ENCODE results near the gene TIMM13.
A peak's percentile ranks its signal among the peaks of the same experiment; 100 is the strongest.

The TIMM13 gene

GRCh38 chr19:2454962-2455850, 27.8 kb upstream of the TIMM13 start:
- no peak for DNase-seq

DNA sequence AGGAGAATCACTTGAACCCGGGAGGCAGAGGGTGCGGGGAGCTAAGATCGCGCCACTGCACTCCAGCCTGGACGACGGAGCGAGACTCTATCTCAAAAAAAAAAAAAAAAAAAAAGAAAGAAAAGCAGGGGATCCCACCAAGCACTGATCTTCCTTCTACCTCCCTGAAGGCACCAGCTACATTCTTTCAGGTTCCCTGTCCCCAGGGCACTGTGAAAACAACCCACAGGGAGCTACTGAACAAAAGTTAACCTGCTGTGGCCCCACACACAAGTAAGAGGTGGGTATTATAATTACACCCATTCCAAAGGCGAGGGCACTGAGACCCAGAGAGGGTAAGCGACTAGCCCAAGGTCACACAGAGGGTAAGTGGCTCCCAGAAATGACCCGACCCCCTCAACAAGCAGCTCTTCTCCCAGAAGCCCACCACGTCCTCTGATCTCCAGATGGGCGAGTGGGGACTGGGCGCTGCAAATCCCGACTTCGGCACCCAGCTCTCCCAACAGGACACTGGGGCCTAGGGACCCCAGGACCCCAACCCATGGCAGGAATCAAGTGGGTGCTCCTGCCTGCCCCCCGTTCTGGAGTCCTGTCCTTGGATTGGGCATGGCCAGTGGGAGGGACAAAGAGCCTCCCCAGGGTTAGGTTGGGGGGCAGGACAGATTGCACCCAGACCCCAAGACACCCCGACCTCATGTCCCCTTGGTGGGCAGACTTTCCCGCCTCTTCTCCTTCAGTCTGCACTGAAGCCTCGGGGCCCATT, 27.0 kb upstream of the TIMM13 start:
- DNase-seq, result no peak

DNA sequence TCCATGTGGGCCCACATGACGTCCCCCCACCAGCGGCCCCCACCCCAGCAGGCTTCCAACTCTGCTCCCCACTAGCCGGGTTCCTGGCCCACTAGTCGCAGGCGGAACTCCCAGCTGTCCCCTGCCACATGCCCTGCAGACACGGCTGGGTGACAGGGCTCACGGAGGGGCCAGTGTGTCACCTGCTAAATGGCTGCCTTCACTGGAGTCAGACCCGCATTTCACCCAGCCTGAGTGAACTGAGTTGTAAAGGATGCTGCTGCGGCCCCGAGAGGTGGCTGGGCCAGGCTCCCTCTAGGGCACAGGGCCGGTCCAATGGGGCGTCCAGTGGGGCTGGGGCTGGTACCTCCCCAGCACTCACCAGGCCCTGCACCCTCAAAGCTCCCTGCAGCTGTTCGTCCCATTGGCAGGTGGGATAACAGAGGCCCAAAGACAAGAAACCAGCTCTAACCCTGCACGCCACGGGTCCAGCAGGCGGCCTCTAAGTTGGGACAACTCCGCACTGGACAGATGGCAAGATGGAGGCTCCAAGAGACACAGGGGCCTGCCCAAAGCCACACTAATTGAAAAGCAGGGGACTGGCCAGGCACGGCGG, 26.1 kb upstream of the TIMM13 start:
- no peak for DNase-seq

GRCh38 chr19:2451741-2452140, 24.4 kb upstream of the TIMM13 start:
- no peak for DNase-seq

- DNase-seq, result no peak
These were observed 23.8 kb upstream of the TIMM13 start for GRCh38 chr19:2451138-2451537.

- no peak for DNase-seq
These were observed 21.6 kb upstream of the TIMM13 start for GRCh38 chr19:2449019-2449418.

- peak; percentile 49 for DNase-seq
These were observed 19.0 kb upstream of the TIMM13 start for GRCh38 chr19:2446381-2446780.

- no peak for DNase-seq
These were observed 17.0 kb upstream of the TIMM13 start for GRCh38 chr19:2444251-2445002.

- DNase-seq, result no peak
These were observed 16.4 kb upstream of the TIMM13 start for GRCh38 chr19:2443785-2444182.

DNA sequence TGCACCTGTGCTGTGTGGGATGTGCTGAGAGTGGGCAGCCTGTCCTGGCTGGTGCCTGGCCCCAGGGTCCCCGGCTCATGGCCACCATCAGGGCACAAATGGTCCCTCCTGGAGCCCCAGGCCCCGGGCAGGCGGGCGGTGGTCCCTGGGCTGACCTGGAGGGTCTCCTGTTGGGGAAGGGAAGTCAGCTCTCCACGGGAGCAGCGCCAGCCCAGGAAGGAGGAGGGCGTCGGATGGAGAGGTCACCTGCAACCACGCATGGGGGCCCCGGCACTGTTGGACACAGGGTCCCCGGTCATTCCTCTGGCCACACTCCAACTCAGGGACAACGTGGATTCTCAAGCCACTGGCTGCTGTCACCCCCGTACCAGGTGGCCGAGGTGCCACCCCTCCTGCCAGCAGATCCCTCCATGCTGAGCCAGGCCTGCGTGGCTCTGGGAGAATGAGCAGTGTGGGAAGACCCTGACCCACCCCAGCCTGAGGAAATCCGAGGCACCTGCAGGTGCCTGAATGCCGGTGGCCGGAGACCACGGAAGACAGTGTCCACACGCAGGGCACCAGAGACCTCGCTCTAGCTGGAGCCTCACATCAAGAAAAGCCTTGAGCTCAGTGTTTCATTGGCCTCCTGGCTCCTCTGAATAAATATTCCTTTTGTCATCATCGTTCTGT, 15.9 kb upstream of the TIMM13 start:
- no peak for DNase-seq

- no peak for DNase-seq
These were observed 13.8 kb upstream of the TIMM13 start for GRCh38 chr19:2441096-2441752.

GRCh38 chr19:2440515-2440914, 13.1 kb upstream of the TIMM13 start:
- DNase-seq, result no peak

DNA sequence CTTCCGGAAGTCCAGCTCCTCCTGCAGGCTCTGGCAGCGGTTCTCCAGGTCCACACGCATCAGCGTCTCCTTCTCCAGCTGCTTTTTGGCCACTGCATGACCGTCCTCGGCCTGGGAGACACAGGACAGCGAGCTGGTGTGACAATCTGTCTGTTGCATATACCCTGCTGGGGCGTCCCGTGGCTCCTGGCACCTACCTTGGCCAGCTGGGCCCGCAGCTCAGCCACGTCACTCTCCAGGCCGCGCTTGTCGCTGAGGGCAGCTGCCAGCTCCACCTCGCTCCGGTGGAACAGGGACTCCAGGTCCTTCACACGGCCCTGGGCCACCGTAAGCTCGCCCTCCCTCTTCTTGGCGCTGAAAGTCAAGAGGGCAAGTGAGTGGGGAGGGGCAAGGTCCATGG, 10.8 kb upstream of the TIMM13 start:
- no peak for DNase-seq

DNA sequence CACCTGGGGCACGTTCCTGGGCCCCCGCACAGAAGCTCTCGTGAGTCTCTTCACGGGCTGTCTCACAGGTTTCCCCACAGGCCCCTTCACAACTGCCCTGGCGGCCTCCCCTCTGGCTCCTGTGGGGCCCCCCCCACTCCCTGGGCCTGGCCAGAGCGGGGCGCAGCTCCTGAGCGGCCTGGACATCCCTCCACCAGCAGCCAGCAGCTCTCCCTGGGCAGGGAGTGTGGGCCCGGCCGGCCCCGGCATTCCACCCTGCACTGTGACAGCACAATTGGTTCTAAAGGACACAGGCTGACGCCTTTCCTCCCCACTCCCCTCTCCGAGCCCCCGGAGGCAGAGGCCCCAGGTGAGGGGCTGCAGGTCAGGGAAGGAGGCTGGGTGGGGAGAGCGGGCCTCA, 9.5 kb upstream of the TIMM13 start:
- DNase-seq, result no peak

DNA sequence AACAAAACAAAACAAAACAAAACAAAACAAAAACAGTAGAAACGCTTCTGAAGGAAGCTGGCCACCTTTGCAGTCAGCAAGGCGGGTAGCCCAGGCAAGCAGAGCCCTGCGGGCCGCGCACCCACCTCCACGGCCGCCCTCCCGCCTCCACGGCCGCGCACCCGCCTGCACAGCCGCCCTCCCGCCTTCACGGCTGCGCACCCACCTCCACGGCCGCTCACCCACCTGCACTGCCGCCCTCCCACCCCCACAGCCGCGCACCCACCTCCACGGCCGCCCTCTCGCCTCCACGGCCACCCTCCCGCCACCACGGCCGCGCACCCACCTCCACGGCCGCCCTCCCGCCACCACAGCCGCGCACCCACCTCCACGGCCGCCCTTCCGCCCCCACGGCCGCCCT, 9.0 kb upstream of the TIMM13 start:
- no peak for DNase-seq

- DNase-seq, result no peak
These were observed 7.4 kb upstream of the TIMM13 start for GRCh38 chr19:2434721-2435265.

DNA sequence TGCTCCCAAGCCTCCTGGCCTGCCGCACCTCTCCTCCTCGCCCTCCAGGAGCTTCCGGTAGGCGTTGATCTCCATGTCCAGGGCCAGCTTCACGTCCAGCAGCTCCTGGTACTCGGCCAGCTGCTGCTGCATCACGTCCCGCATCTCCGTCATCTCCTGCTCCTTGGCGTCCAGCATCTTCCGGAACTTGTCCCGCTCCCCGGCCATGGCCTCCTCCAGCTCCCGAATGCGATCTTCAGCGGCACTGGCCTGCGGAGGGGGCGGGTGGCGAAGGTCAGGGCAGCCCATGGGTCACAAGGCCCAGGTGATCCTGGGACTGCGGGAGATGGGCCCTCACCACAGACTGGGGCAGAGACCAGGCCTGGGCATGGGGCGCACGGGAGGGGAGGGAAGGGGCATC, 6.9 kb upstream of the TIMM13 start:
- no peak for DNase-seq

- no peak for DNase-seq
These were observed 6.5 kb upstream of the TIMM13 start for GRCh38 chr19:2433854-2434253.

DNA sequence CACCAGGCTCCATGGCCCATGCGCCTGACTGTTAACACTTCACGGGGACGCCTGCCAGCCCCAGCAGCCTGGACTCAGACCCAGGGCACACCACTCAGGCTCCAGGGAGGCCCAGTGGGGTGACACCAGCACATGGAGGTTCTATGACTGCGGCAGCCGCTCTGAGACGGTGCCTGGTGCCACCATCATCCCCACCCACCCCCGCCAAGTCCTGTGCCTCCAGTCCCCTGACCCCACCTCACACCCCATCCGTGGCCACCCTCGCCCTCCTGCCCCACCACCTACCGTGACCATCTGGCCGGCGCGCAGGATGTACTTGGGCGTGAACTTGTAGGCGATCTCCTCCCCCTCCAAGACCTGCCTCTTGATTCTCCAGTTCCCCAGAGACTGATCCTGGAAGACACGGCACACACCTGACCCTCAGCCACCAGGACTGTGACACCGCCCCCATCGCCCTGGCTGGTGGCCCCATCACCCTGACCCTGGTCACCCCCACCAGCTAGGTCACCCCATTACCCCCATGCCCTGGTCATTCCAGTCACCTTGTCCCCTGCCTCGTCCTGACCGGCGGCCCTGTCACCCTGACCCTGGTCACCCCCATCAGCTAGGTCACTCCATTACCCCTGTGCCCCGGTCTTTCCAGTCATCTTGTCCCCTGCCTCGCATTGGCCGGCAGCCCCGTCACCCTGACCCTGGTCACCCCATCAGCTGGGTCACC, 4.9 kb upstream of the TIMM13 start:
- no peak for DNase-seq

- no peak for DNase-seq
These were observed 4.1 kb upstream of the TIMM13 start for GRCh38 chr19:2431318-2432055.

Measured in retina (tissue), 1 donor.